NCI-H526 (cell line): Measurements from ENCODE around the gene TTLL9.
A peak's percentile ranks its signal among the peaks of the same experiment; 100 is the strongest.

Source experiments
- DNase-seq, 2 experiments: peaks; one replicate each; lab custom pipeline; 2025; lab: John Stamatoyannopoulos, UW

The TTLL9 gene

GRCh38 chr20:31879143-31879987 lies 8.9 kb downstream of the TTLL9 start:
- DNase-seq: peak; percentile 96 to 99

- no peak for DNase-seq
Measured at GRCh38 chr20:31881945-31882344, 11.5 kb downstream of the TTLL9 start.

GRCh38 chr20:31883829-31884228 lies 13.4 kb downstream of the TTLL9 start:
- no peak for DNase-seq

- DNase-seq: peak in 1 of 2 experiments; percentile 27
Measured at GRCh38 chr20:31890646-31891045, 20.2 kb downstream of the TTLL9 start.

GRCh38 chr20:31894980-31895675 lies 24.7 kb downstream of the TTLL9 start:
- peak; percentile 74 to 83 for DNase-seq

- DNase-seq: no peak
Measured at GRCh38 chr20:31896049-31896448, 25.6 kb downstream of the TTLL9 start.

- DNase-seq: no peak
Measured at GRCh38 chr20:31897541-31897940, 27.1 kb downstream of the TTLL9 start.

- no peak for DNase-seq
Measured at GRCh38 chr20:31901615-31902014, 31.2 kb downstream of the TTLL9 start.

GRCh38 chr20:31903627-31904386 lies 33.4 kb downstream of the TTLL9 start:
- DNase-seq: no peak

- DNase-seq: no peak
Measured at GRCh38 chr20:31906001-31906400, 35.6 kb downstream of the TTLL9 start.

GRCh38 chr20:31907046-31907445 lies 36.6 kb downstream of the TTLL9 start:
- no peak for DNase-seq

GRCh38 chr20:31908016-31908415 lies 37.6 kb downstream of the TTLL9 start:
- DNase-seq: no peak

GRCh38 chr20:31908424-31908823 lies 38.0 kb downstream of the TTLL9 start:
- no peak for DNase-seq

- no peak for DNase-seq
Measured at GRCh38 chr20:31909253-31910070, 39.0 kb downstream of the TTLL9 start.

- no peak for DNase-seq
Measured at GRCh38 chr20:31910071-31910803, 39.8 kb downstream of the TTLL9 start.

GRCh38 chr20:31913431-31914157 lies 43.2 kb downstream of the TTLL9 start:
- no peak for DNase-seq

GRCh38 chr20:31914170-31914569 lies 43.7 kb downstream of the TTLL9 start:
- no peak for DNase-seq

GRCh38 chr20:31915491-31916280 lies 45.3 kb downstream of the TTLL9 start:
- no peak for DNase-seq

- no peak for DNase-seq
Measured at GRCh38 chr20:31916708-31917107, 46.3 kb downstream of the TTLL9 start.
